Endothelial cell of umbilical vein (primary cell): ENCODE data around the gene DNAAF5.

ENCODE experiments used
- CTCF ChIP-seq, 2 donors: IDR thresholded peaks; 1 replicate in 1 of 2; 2 replicates in 1 of 2; pipeline ENCODE4 v1.5.1; 2011; ENCODE audit warnings: low read length in 2 of 2, mild to moderate bottlenecking in 2 of 2, moderate library complexity in 2 of 2, control low read depth in 1 of 2, inconsistent platforms in 1 of 2, low read depth in 1 of 2; ENCODE audit not compliant: insufficient read depth in 1 of 2; ENCODE audit errors: extremely low read depth in 1 of 2
- EZH2 ChIP-seq: IDR thresholded peaks from 2 replicates; pipeline ENCODE4 v1.6.1; 2012; ENCODE audit warnings: borderline replicate concordance, low read depth, mild to moderate bottlenecking, moderate library complexity, low read length, inconsistent platforms; ENCODE audit not compliant: severe bottlenecking
- MAX ChIP-seq: IDR thresholded peaks from 2 replicates; pipeline ENCODE4 v1.6.1; 2011; ENCODE audit not compliant: insufficient read depth, insufficient read length
- POLR2A ChIP-seq: IDR thresholded peaks from 2 replicates; pipeline ENCODE4 v1.6.1; 2012; ENCODE audit warnings: low read depth, mild to moderate bottlenecking, control low read depth, low read length
- POLR2AphosphoS5 ChIP-seq: IDR thresholded peaks from 2 replicates; pipeline ENCODE4 v1.6.1; 2012; ENCODE audit warnings: low read depth, mild to moderate bottlenecking, control low read depth, low read length, moderate library complexity; ENCODE audit not compliant: insufficient read depth

GRCh38 chr7:701086-701671 lies 25.3 kb upstream of the DNAAF5 start:
- TF ChIP-seq POLR2AphosphoS5 (no peak), POLR2A (no peak), CTCF (IDR thresholded peaks at IDR 0.05; ENCODE audit: extremely low read depth in 1 of 2, insufficient read depth in 1 of 2, low read depth in 1 of 2, low read length in 2 of 2) (no peak), MAX (no peak), EZH2 (no peak)
